Measurements from ENCODE around the gene EYA3. TPM values are rescaled to one million over a fixed set of nuclear protein-coding genes. Genes with fewer than 3 reads are reported as not detected.

EYA3 gene
- total and polyA plus RNA-seq, 2 of the 4 experiments (the other 2 are of a cell fraction): 9.1 to 17.6 TPM

GRCh38 chr1:28091043-28091781, 2.8 kb upstream of the EYA3 start (continued):
- TF ChIP-seq, protein P1, sequence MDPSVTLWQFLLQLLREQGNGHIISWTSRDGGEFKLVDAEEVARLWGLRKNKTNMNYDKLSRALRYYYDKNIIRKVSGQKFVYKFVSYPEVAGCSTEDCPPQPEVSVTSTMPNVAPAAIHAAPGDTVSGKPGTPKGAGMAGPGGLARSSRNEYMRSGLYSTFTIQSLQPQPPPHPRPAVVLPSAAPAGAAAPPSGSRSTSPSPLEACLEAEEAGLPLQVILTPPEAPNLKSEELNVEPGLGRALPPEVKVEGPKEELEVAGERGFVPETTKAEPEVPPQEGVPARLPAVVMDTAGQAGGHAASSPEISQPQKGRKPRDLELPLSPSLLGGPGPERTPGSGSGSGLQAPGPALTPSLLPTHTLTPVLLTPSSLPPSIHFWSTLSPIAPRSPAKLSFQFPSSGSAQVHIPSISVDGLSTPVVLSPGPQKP (IDR thresholded peaks at IDR 0.05; ENCODE audit: borderline replicate concordance, low read depth, low read length): no peak

DNA sequence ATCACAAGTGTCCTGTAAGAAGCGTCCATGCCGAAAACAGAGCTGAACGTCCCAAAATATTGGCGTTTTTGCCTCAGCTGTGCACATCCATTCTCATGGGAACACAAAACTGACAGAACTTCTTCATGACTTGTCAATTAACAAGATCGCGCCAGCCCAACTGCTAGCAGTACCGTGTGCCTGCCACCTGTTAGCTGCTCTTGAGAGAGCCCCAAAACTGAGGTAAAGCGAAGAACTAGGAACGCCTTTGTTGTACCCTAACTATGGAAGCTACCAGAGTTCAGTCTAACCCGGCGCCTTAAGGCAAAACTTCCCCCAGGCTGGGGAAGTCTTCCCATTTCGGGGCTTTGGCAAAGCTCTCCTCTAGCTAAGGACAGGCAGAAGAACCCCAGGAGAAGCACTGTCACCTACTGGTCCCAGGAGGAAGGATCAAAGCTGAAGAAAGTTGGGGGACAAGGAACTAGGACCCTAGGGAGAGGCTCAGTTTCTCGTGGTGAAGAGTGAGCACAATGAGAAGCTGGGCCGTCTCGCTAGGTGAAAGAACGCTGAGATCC, 719 bp downstream of the EYA3 start:
- Histone ChIP-seq H3K79me1 (ENCODE audit: low read depth in 1 of 2, low read length in 2 of 2) (peaks cover 3 to 29% of the 10 kb centered on the region in 2 experiments; a peak in 3 of 4 replicates), H4K5ac (ENCODE audit: low read depth, low read length) (peak overlapping the region; percentile 76; the same call in 1 of the 2 replicates), H3K18ac (ENCODE audit: low read depth, low read length) (no peak overlapping the region), H2BK15ac (ENCODE audit: low read depth, low read length) (no peak overlapping the region), H3K4me1 (ENCODE audit: control insufficient read depth, insufficient read depth, low read length) (no peaks in the 10 kb centered on the region; the same call in 1 of the 2 replicates), H3K9me3 (ENCODE audit: control insufficient read depth, insufficient read depth, low read length) (no peaks in the 10 kb centered on the region), H3K4me3 (ENCODE audit: insufficient read depth, low read depth, low read length) (peak overlapping the region; percentile 76), H4K8ac (ENCODE audit: low read depth in 2 of 2, low read length in 2 of 2) (peak overlapping the region; percentile 67 to 97), H3K4ac (ENCODE audit: low read depth, low read length) (peak overlapping the region; percentile 88), H3K27me3 (ENCODE audit: control insufficient read depth, insufficient read depth, low read length) (no peaks in the 10 kb centered on the region), H4K20me1 (ENCODE audit: insufficient read depth, low read length) (peaks cover 6% of the 10 kb centered on the region; the same call in 1 of the 2 replicates), H2AFZ (replicated peaks; ENCODE audit: low read length, poor library complexity) (peak overlapping the region; percentile 96), H2BK20ac (ENCODE audit: low read depth, low read length) (no peak overlapping the region), H3K4me2 (ENCODE audit: low read depth, low read length) (peak overlapping the region; percentile 81), H2BK5ac (ENCODE audit: low read depth, low read length, poor library complexity, severe bottlenecking) (peak overlapping the region; percentile 86), H2AK9ac (replicated peaks; ENCODE audit: low read depth, low read length, poor library complexity) (peak overlapping the region; percentile 84), H3K56ac (ENCODE audit: extremely low read depth, insufficient read depth, low read length) (peak overlapping the region; percentile 68), H2BK120ac (ENCODE audit: low read depth, low read length) (no peak overlapping the region), H2AK5ac (ENCODE audit: low read depth, low read length) (peak overlapping the region; percentile 94), H3K36me3 (ENCODE audit: control insufficient read depth, insufficient read depth, low read length) (no peaks in the 10 kb centered on the region), H3K14ac (replicated peaks; ENCODE audit: low read depth, low read length) (peak overlapping the region; percentile 98), H3K23ac (ENCODE audit: low read depth, low read length) (peak overlapping the region; percentile 90), H3K27ac (ENCODE audit: insufficient read depth, low read length) (peak overlapping the region; percentile 79), H4K91ac (ENCODE audit: insufficient read depth, low read depth, low read length) (peak overlapping the region; percentile 82; the same call in 1 of the 2 replicates), H3K9ac (ENCODE audit: low read depth, low read length) (peak overlapping the region; percentile 88), H3K9me1 (ENCODE audit: insufficient read depth, low read length) (peaks cover 6% of the 10 kb centered on the region; the same call in 1 of the 2 replicates)
- peak; percentile 2; the same call in 1 of the 2 replicates for ATAC-seq (ENCODE audit: low read depth)
- dilution Hi-C loops (cut with HindIII; ENCODE audit: low sequenced_read_pairs, unreplicated experiment): no loop called here
- ChIA-PET POLR2A (ENCODE audit: unreplicated experiment) (interaction anchor here (0.5 kb wide), 1 partner anchor 125 kb away, joined by 3 read pairs; no protein-coding TSS in a partner anchor), CTCF (interaction anchor here (1.2 to 3.0 kb wide), 4 partner anchors 17 to 122 kb away, joined by 3 to 26 read pairs (median 3); no protein-coding TSS in a partner anchor)
- no TSS peak for BruUV-seq (replicated peaks)
- in situ Hi-C loops (cut with MboI; ENCODE audit: low sequenced_read_pairs): no loop called here
- intact Hi-C loops (cut with micrococcal nuclease): loop anchor here (5.0 kb wide), 1 partner anchor 230 kb away; no protein-coding TSS in a partner anchor
- 6% methylated on average over 7 of the region's 16 CpGs; no CpG with 5 or more reads in 1 of the 2 experiments for WGBS, 2 experiments (ENCODE audit: extremely low coverage in 2 of 2, insufficient read length in 1 of 2)
- DNase-seq: peak; percentile 27
- no peak for TF ChIP-seq MAFK (IDR thresholded peaks at IDR 0.05; ENCODE audit: low read depth, low read length)
- TF ChIP-seq CHD1 (IDR thresholded peaks at IDR 0.05; ENCODE audit: low read depth, low read length): no peak
- TF ChIP-seq SMC3 (IDR thresholded peaks at IDR 0.05; ENCODE audit: low read depth, low read length): 0 out of 2 replicates have a peak, but pooled peaks have one; percentile 9
- TF ChIP-seq RFX5 (IDR thresholded peaks at IDR 0.05; ENCODE audit: low read depth, low read length): no peak
- TF ChIP-seq FOS (IDR thresholded peaks at IDR 0.05; ENCODE audit: low read depth, low read length): no peak
- TF ChIP-seq RAD21 (IDR thresholded peaks at IDR 0.05; ENCODE audit: low read length): peak; percentile 39
- peak; percentile 30 for TF ChIP-seq CTCF (conservative IDR thresholded peaks at IDR 0.05; ENCODE audit: low read depth, low read length)

All from IMR-90 (cell line).